Coronary artery (tissue), 2 donors: ENCODE measurements around the gene RBM38.

ENCODE experiments used
- DNase-seq: peaks from one replicate; pipeline ENCODE4 v3.0.0-alpha.2; 2017; ENCODE audit warnings: low spot score
- H3K27ac ChIP-seq, 2 donors: fragments of 200-600 bp; sonication (generic); one replicate each; pipeline ENCODE4 v1.5.1; 2016 to 2019
- H3K4me3 ChIP-seq: fragments of 200-600 bp; sonication (generic); 2 replicates; pipeline ENCODE4 v1.5.1; 2016; ENCODE audit warnings: mild to moderate bottlenecking, moderate library complexity
- TF ChIP-seq, protein P1 (sequence below): fragments of 200-600 bp; sonication (generic); IDR thresholded peaks from one replicate; pipeline ENCODE4 v1.5.1; 2019; ENCODE audit warnings: antibody characterized with exemption

The RBM38 gene

DNA sequence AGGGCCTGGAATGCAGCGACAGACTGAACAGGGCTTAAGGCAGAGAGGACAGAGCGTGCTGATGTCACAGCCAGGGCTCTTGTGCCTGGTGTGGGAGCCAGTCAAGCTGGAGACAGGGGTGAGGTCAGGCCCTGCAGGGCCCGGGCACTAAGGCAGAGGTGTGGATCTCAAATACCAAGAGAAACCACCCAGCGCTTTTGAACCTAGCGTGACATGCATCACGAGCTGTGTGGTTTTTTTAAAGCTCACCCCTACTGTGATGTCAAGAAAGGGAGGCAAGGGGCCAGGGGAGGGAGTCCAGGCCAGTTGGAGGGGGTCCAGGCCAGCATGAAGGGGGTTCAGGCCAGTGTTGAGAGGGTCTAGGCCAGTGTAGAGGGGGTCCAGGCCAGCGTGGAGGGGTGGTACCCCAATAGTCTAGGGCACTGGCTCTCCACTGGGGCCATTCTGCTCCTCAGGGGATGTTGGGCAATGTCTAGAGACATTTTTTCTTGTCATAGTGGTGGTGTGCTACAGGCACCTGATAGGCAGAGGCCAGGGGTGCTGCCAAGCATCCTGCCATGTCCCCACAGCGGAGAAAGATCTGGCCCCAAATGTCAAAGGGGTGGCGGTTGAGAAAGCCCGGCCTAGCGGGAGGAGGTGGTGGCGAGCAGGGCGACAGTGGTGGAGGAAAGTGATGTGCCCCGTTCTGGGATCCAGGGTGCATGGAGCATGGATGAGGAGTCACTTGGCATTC, 42.6 kb downstream of the RBM38 start:
- Histone ChIP-seq H3K27ac (no peak overlapping the region), H3K4me3 (no peak overlapping the region)
- TF ChIP-seq, protein P1, sequence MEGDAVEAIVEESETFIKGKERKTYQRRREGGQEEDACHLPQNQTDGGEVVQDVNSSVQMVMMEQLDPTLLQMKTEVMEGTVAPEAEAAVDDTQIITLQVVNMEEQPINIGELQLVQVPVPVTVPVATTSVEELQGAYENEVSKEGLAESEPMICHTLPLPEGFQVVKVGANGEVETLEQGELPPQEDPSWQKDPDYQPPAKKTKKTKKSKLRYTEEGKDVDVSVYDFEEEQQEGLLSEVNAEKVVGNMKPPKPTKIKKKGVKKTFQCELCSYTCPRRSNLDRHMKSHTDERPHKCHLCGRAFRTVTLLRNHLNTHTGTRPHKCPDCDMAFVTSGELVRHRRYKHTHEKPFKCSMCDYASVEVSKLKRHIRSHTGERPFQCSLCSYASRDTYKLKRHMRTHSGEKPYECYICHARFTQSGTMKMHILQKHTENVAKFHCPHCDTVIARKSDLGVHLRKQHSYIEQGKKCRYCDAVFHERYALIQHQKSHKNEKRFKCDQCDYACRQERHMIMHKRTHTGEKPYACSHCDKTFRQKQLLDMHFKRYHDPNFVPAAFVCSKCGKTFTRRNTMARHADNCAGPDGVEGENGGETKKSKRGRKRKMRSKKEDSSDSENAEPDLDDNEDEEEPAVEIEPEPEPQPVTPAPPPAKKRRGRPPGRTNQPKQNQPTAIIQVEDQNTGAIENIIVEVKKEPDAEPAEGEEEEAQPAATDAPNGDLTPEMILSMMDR, result no peak
- DNase-seq, result no peak

DNA sequence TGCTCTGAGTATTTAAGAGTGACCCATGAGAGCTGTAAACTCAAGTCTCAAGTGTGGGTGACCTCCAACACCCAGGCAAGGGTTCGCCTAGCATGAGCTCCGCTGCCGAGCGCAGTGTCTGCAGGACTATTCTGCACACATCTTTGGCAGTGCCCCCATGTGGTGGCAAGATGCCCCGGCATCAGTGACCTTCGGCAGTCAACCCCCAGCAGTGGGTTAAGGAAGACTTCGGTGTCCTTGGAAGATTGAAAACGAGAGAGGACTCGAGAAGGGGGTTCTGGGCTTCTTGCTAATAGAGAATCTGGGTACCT, 43.1 kb downstream of the RBM38 start:
- TF ChIP-seq, protein P1, result no peak
- no peak for DNase-seq
- Histone ChIP-seq H3K27ac (no peak overlapping the region), H3K4me3 (no peak overlapping the region)

DNA sequence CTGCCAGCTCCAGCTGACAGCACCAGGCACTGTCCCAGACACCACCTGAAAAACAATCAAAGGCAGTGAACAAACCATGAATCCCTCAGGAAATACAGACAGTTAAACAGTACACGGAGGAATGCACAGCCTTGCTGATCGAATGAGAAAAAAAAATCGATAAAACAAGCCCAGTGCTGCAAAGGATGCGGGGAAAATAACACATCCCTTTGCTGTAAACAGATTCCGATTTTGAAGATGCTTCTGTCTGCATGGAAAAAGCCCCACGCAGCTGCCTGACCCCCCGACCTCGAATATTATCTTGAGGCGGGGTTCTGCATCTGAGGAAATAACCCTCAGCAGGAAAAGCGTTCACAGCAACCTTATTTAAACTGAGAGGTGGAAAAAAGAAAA, 43.9 kb downstream of the RBM38 start:
- Histone ChIP-seq H3K4me3 (no peak overlapping the region), H3K27ac (no peak overlapping the region)
- TF ChIP-seq, protein P1, result no peak
- no peak for DNase-seq

DNA sequence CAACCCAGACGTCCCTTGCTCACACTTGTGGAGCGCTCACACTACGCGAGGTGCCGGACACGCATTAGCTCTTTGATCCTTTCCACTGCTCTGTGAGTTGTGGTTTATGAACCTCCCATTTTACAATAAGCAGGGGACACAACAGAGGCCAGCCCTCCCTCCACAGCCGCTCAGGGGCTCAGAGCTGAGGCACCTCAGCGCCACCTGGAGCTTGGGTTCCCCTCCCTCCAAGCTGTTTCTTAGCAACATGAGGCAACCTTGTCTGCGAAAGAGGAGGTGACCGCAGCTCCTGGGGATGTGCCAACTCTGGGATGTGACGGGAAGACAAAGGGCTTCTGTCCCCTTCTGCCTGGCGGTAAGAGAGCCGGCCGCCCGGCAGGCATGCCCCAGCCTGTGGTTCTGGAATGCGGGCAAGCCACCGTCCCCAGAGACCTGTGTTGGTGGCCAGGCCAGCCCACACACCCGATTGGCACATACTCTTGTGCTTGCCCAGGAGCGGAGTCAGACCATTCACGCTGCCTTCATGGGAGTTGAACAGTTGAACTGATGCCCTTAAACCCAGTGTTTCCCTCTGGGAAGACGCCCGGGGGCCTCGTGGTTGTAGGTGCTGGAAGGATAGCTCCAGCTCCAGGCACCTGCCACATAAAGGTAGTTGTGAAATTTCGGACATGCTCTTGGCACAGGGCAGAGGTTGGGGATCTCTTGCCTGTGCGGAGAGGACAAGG, 44.5 kb downstream of the RBM38 start:
- TF ChIP-seq, protein P1, result no peak
- DNase-seq, result peak; percentile 86
- Histone ChIP-seq H3K4me3 (peak overlapping the region; percentile 22), H3K27ac (peak overlapping the region in 1 of 2 donors; percentile 8)

DNA sequence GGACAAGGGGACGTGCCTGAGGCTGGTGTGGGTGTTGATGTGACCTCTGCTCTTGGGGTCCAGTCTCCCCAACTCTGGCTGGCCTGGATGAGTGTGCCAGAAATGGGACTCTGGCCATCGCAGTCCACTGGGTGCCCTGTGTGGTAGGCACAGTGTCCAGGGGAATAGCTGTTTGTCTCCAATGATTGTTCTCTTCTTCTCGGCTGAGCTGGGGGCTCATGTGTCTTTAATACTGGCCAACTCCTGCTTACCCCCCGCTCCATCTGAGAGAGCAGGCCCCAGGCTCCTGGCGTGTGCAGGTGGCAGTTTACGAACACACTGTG, 45.0 kb downstream of the RBM38 start:
- Histone ChIP-seq H3K4me3 (peak overlapping the region; percentile 22), H3K27ac (peak overlapping the region in 1 of 2 donors; percentile 8)
- no peak for DNase-seq
- TF ChIP-seq, protein P1, result no peak

DNA sequence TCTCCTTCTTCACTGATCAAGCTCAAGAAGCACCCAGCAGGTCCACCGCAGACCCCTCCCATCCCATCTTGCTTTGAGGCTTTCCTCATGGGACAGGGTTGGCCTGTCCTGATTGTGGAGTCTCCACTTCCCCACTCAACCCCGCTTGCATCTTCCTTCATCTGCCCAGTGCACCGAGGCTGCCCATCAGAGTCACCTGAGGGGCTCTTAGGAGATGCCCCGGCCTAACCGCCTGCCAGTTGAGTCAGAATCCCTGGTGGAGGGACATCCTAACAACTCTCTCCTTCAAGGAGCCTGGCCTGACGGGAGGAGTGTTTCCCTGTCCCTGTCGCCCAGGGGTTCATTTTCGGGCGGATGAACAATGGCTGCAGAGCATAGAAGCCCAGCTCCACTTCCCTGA, 46.1 kb downstream of the RBM38 start:
- no peak for DNase-seq
- peak overlapping the region; percentile 61 to 98 for H3K27ac ChIP-seq
- TF ChIP-seq, protein P1, result no peak

DNA sequence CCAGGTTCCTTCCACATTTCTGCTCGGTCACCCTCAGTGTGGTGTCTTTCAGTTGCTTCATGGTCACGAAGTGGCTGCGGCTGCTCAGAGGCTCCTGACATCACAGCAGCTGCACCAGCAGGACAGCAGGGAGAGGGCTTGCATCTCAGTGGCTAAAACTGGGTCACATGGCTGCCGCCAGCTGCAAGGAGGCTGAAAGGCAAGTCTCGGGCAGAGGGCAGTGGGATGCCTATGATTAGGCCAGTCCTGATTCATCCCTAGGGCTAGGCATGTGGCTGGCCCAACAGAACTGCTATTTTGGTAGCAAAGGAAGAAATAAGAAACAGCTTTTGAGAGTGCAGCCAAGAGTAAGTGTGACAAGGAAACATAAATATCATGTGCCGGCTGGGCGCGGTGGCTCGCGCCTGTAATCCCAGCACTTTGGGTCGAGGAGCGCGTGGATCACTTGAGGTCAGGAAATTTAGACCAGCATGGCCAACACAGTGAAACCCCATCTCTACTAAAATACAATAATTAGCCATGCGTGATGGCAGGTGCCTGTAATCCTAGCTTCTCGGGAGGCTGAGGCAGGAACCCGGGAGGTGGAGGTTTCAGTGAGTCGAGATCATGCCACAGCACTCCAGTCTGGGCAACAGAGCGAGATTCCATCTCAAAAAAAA, 46.6 kb downstream of the RBM38 start:
- peak overlapping the region; percentile 61 to 98 for H3K27ac ChIP-seq
- no peak overlapping the region for H3K4me3 ChIP-seq
- DNase-seq, result no peak
- TF ChIP-seq, protein P1, result no peak

More for the DNA sequence above, 46.1 kb downstream of the RBM38 start:
- H3K4me3 ChIP-seq, result no peak overlapping the region
